Loucy (cell line): Measurements from ENCODE around the gene ATP1A4.
A peak's percentile ranks its signal among the peaks of the same experiment; 100 is the strongest.

Source experiments
- H2AFZ ChIP-seq: fragments of 200-600 bp; sonication (generic); 2 replicates; pipeline ENCODE4 v1.6.0; 2016; ENCODE audit warnings: antibody characterized with exemption, mild to moderate bottlenecking, low read length, moderate library complexity
- H3F3A ChIP-seq: fragments of 200-600 bp; 2 replicates; pipeline ENCODE4 v1.6.0; 2016; ENCODE audit warnings: antibody characterized with exemption, low read depth, mild to moderate bottlenecking
- H3K27me3 ChIP-seq: fragments of 200-600 bp; sonication (generic); 2 replicates; pipeline ENCODE4 v1.6.1; 2014; ENCODE audit warnings: low read length, mild to moderate bottlenecking; ENCODE audit not compliant: insufficient read depth, poor library complexity, severe bottlenecking
- H3K36me3 ChIP-seq: fragments of 200-600 bp; sonication (generic); 2 replicates; pipeline ENCODE4 v1.6.1; 2016; ENCODE audit warnings: low read length; ENCODE audit not compliant: insufficient read depth
- H3K4me1 ChIP-seq: fragments of 200-600 bp; sonication (generic); 2 replicates; pipeline ENCODE4 v1.5.1; 2014; ENCODE audit warnings: low read length, mild to moderate bottlenecking; ENCODE audit not compliant: insufficient read depth, poor library complexity, severe bottlenecking
- H3K4me2 ChIP-seq: fragments of 200-600 bp; sonication (generic); 2 replicates; pipeline ENCODE4 v1.6.0; 2014; ENCODE audit warnings: antibody characterized with exemption, low read length, low read depth, mild to moderate bottlenecking; ENCODE audit not compliant: poor library complexity, severe bottlenecking
- H3K4me3 ChIP-seq: fragments of 200-600 bp; sonication (generic); 2 replicates; pipeline ENCODE4 v1.5.1; 2014; ENCODE audit warnings: low read length, mild to moderate bottlenecking, mixed read lengths; ENCODE audit not compliant: poor library complexity, severe bottlenecking
- H3K79me2 ChIP-seq: fragments of 200-600 bp; sonication (generic); 2 replicates; pipeline ENCODE4 v1.6.1; 2014; ENCODE audit warnings: low read length; ENCODE audit not compliant: insufficient read depth
- H3K9ac ChIP-seq: fragments of 200-600 bp; sonication (generic); 2 replicates; pipeline ENCODE4 v1.6.0; 2014; ENCODE audit warnings: mild to moderate bottlenecking, low read depth, low read length, moderate library complexity; ENCODE audit not compliant: poor library complexity, severe bottlenecking
- H3K9me2 ChIP-seq: fragments of 200-600 bp; sonication (generic); replicated peaks from 2 replicates; pipeline ENCODE4 v1.6.1; 2016; ENCODE audit warnings: low read depth, low read length, mixed read lengths
- H3K9me3 ChIP-seq: fragments of 200-600 bp; sonication (generic); 2 replicates; pipeline ENCODE4 v1.6.1; 2014; ENCODE audit warnings: mild to moderate bottlenecking, antibody characterized with exemption, low read length, low read depth; ENCODE audit not compliant: insufficient read depth
- H4K20me1 ChIP-seq: fragments of 200-600 bp; sonication (generic); 2 replicates; pipeline ENCODE4 v1.6.0; 2014; ENCODE audit warnings: antibody characterized with exemption, low read length, mild to moderate bottlenecking; ENCODE audit not compliant: insufficient read depth, poor library complexity, severe bottlenecking
- CTCF ChIP-seq: fragments of 200-600 bp; sonication (generic); conservative IDR thresholded peaks from 2 replicates; pipeline ENCODE4 v1.5.1; 2014; ENCODE audit warnings: mild to moderate bottlenecking, antibody characterized with exemption, low read length
- EZH2phosphoT487 ChIP-seq: fragments of 200-600 bp; IDR thresholded peaks from 2 replicates; pipeline ENCODE4 v1.6.1; 2018; ENCODE audit warnings: antibody characterized with exemption, mild to moderate bottlenecking, moderate library complexity, borderline replicate concordance

The ATP1A4 gene

DNA sequence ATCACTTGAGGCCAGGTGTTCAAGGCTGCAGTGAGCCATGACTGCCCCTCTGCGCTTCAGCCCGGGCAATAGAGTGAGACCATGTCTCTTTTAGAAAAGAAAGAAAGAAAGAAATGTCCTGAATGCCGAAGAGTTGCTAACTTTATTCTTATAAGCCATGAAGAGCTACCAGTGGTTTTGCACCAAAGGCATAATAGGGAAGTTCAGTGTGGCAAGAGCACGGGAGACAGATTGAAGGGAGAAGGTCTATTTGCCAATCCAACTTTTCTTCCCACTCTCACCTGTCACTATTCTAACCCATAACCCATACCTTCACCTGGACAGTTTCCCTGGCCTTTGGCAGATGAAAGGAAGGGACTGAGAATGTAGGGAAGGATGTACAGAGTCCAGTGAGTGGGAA, 49.4 kb downstream of the ATP1A4 start:
- no peak for TF ChIP-seq EZH2phosphoT487
- TF ChIP-seq CTCF: no peak
- H2AFZ ChIP-seq: no peak overlapping the region
- H3K4me2 ChIP-seq: no peak overlapping the region
- no peaks in the 10 kb centered on the region for H3K36me3 ChIP-seq
- H3K4me3 ChIP-seq: no peak overlapping the region
- H3K27me3 ChIP-seq: no peaks in the 10 kb centered on the region
- H3K79me2 ChIP-seq: peaks cover 5% of the 10 kb centered on the region
- H4K20me1 ChIP-seq: peaks cover 2% of the 10 kb centered on the region
- H3K9ac ChIP-seq: no peak overlapping the region
- peaks cover 9% of the 10 kb centered on the region for H3K4me1 ChIP-seq
- no peaks in the 10 kb centered on the region for H3F3A ChIP-seq
- H3K9me3 ChIP-seq: no peaks in the 10 kb centered on the region
- no peaks in the 10 kb centered on the region for H3K9me2 ChIP-seq

- peak overlapping the region; percentile 97 for H3K4me3 ChIP-seq
- H3K36me3 ChIP-seq: no peaks in the 10 kb centered on the region
- peak overlapping the region; percentile 95 for H2AFZ ChIP-seq
- peaks cover 5% of the 10 kb centered on the region for H4K20me1 ChIP-seq
- H3K27me3 ChIP-seq: no peaks in the 10 kb centered on the region
- H3K4me1 ChIP-seq: peaks cover 28% of the 10 kb centered on the region
- TF ChIP-seq EZH2phosphoT487 (no peak), CTCF (no peak)
- H3K9ac ChIP-seq: peak overlapping the region; percentile 50
- no peaks in the 10 kb centered on the region for H3F3A ChIP-seq
- no peaks in the 10 kb centered on the region for H3K9me2 ChIP-seq
- peak overlapping the region; percentile 67 for H3K4me2 ChIP-seq
- peaks cover 10% of the 10 kb centered on the region for H3K79me2 ChIP-seq
- no peaks in the 10 kb centered on the region for H3K9me3 ChIP-seq
These were observed 53.3 kb downstream of the ATP1A4 start for GRCh38 chr1:160204526-160205241.

- Histone ChIP-seq H3K36me3 (no peaks in the 10 kb centered on the region), H3K9ac (peak within 1 kb of the TSS; percentile 90), H3K4me3 (peak within 1 kb of the TSS; percentile 97), H2AFZ (peak within 1 kb of the TSS; percentile 95), H3K4me2 (peak within 1 kb of the TSS; percentile 86), H3K9me3 (no peaks in the 10 kb centered on the region), H3K79me2 (peaks cover 11% of the 10 kb centered on the region), H4K20me1 (peaks cover 5% of the 10 kb centered on the region), H3K4me1 (peaks cover 31% of the 10 kb centered on the region), H3K27me3 (no peaks in the 10 kb centered on the region), H3F3A (no peaks in the 10 kb centered on the region), H3K9me2 (no peaks in the 10 kb centered on the region)
- TF ChIP-seq CTCF: no peak
- no peak for TF ChIP-seq EZH2phosphoT487
These were observed 54.0 kb downstream of the ATP1A4 start, which contains the start of gene PEA15 for GRCh38 chr1:160205242-160206035. PEA15 (plus strand) TSS chr1:160205384; CDS start chr1:160211545, 6,161 bp downstream.
